ENCODE data around the gene CDC42SE2. TPM values are rescaled to one million over a fixed set of nuclear protein-coding genes. Genes with fewer than 3 reads are reported as not detected.

CDC42SE2 gene
- 7.9 TPM for polyA plus RNA-seq (2012; ENCODE audit: insufficient read length, low read depth)

DNA sequence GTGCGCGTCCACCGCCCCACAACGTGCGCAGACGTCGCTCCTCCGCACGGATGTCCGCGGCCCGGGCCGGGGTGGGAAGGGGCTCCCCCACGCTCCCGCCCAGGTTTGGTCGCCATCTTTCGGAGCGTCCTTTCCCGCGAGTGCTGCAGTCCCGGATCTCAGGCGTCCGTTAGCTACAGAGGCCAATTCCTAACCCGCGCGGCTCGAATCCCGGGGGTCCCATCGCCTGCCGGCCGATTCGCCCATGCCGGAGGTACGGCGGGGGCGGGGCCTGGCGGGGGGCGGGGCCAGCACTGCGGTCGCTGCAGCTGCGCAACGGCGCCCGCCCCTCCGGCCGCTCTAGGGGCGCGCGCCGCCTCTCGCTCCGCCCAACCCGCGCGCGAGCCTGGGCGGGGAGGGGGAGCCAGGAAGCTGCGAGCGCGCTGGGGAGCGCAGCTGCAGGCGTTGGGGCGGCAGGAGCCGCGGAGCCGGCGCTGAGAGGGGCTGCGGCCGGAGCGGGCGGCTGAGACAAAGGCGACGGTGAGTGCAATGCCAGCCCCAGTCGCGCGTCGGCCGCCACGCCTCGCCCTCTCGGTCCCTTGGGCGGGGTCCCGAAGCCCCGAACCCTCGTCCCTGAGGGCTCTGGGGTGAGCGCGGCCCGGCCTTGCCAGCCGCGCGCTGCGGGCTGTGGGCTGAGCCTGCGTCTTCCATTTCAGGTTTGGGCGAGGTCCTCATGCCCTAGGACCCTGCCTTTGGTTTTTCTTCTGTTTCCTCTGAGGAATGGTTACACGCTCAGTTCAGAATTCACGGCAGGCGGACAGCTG is at the start of gene CDC42SE2:
CDC42SE2 (plus strand) TSS at position 406 of the 803 bp plus-strand sequence. CDS start 95,441 bp downstream, outside the sequence.
- TF ChIP-seq SIN3A (IDR thresholded peaks at IDR 0.05; ENCODE audit: borderline replicate concordance, insufficient read depth, low read length) (peak; percentile 30; the same call in 1 of the 2 replicates), POLR2AphosphoS5 (IDR thresholded peaks at IDR 0.05; ENCODE audit: low read depth, low read length) (peak; percentile 73), TAF1 (IDR thresholded peaks at IDR 0.05; ENCODE audit: borderline replicate concordance, insufficient read depth, low read length) (peak; percentile 46; the same call in 1 of the 2 replicates), FOXP2 (optimal IDR thresholded peaks at IDR 0.05; ENCODE audit: borderline replicate concordance, extremely low read depth, extremely low read length, insufficient read depth) (peak; percentile 58), REST (IDR thresholded peaks at IDR 0.05; ENCODE audit: insufficient read depth in 1 of 2, low read depth in 2 of 2, low read length in 2 of 2) (peak in 1 of 2 experiments; percentile 22; a peak in 1 of 4 replicates)

DNA sequence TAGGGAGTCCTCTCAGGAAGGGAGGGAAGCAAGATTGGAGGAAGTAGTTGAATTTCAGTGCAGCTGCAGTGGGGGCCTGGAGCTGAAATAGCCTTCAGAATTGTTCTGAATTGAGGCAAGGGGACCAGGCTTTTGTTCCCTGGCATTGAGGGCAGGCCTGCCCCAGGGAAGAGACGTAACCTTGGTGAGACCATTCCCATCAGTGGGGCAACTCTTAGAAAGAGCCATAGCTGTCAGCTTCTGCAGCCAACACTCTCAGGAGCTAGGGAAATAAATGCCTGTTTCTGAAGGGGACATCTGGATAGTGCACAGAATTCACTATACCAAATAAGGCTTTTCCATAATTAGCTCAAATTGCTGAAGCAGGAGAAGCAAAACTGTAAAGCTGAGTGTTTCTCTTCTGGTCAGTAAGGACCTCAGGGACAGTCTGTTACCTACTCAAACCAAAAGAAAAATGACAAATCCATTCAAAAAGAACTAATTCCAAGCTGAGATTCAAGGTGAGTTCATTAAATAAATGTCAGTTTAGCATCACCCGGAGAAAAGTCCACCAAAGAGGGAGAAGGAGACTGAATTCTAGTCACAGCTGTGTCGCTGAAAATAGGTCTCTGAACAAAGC is 49.1 kb upstream of the CDC42SE2 start:
- no peak for TF ChIP-seq FOXP2 (optimal IDR thresholded peaks at IDR 0.05; ENCODE audit: borderline replicate concordance, extremely low read depth, extremely low read length, insufficient read depth)
- no peak for TF ChIP-seq POLR2AphosphoS5 (IDR thresholded peaks at IDR 0.05; ENCODE audit: low read depth, low read length)
- TF ChIP-seq SIN3A (IDR thresholded peaks at IDR 0.05; ENCODE audit: borderline replicate concordance, insufficient read depth, low read length) = no peak
- no peak for TF ChIP-seq TAF1 (IDR thresholded peaks at IDR 0.05; ENCODE audit: borderline replicate concordance, insufficient read depth, low read length)
- no peak for TF ChIP-seq REST (IDR thresholded peaks at IDR 0.05; ENCODE audit: insufficient read depth in 1 of 2, low read depth in 2 of 2, low read length in 2 of 2)

- TF ChIP-seq SIN3A (IDR thresholded peaks at IDR 0.05; ENCODE audit: borderline replicate concordance, insufficient read depth, low read length) = no peak
- TF ChIP-seq POLR2AphosphoS5 (IDR thresholded peaks at IDR 0.05; ENCODE audit: low read depth, low read length) = no peak
- no peak for TF ChIP-seq REST (IDR thresholded peaks at IDR 0.05; ENCODE audit: insufficient read depth in 1 of 2, low read depth in 2 of 2, low read length in 2 of 2)
- no peak for TF ChIP-seq FOXP2 (optimal IDR thresholded peaks at IDR 0.05; ENCODE audit: borderline replicate concordance, extremely low read depth, extremely low read length, insufficient read depth)
- no peak for TF ChIP-seq TAF1 (IDR thresholded peaks at IDR 0.05; ENCODE audit: borderline replicate concordance, insufficient read depth, low read length)
Measured at GRCh38 chr5:131217791-131218190, 46.1 kb upstream of the CDC42SE2 start.

- TF ChIP-seq SIN3A (IDR thresholded peaks at IDR 0.05; ENCODE audit: borderline replicate concordance, insufficient read depth, low read length) = no peak
- no peak for TF ChIP-seq TAF1 (IDR thresholded peaks at IDR 0.05; ENCODE audit: borderline replicate concordance, insufficient read depth, low read length)
- no peak for TF ChIP-seq FOXP2 (optimal IDR thresholded peaks at IDR 0.05; ENCODE audit: borderline replicate concordance, extremely low read depth, extremely low read length, insufficient read depth)
- no peak for TF ChIP-seq POLR2AphosphoS5 (IDR thresholded peaks at IDR 0.05; ENCODE audit: low read depth, low read length)
- no peak for TF ChIP-seq REST (IDR thresholded peaks at IDR 0.05; ENCODE audit: insufficient read depth in 1 of 2, low read depth in 2 of 2, low read length in 2 of 2)
Measured at GRCh38 chr5:131218392-131218791, 45.5 kb upstream of the CDC42SE2 start.

Data from PFSK-1 (cell line).